ENCODE results near the gene MED9. TPM values are rescaled to one million over a fixed set of nuclear protein-coding genes. Genes with fewer than 3 reads are reported as not detected.

Gene MED9
- total and polyA plus RNA-seq, 9 of the 15 experiments (the other 6 are each of a cell fraction or from before 2014, with no cell fraction given) = 2.2 to 15.8 (median 12.7) TPM

DNA sequence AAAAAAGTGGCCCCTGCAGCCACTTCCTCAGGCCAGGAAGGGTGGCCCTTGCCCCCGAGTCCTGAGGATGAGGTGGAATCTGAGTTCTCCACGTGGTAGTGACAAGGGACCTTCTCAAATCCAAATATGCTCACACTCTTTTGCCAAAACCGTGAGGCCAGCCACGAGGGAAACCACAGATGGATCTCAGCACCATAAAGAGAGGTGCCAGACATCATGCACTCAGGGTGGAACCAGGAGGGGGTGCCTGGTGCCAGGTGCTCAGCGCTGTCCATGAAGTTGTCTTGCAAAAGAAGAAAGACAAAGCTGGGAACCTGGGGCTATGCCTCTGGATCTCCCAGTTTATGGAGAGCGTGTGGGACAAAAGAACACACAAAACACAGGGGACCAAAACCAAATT lies 45.2 kb upstream of the MED9 start:
- ChIA-PET CTCF (ENCODE audit: low intra/inter-chr PET ratio) (no interaction called here), POLR2A (interaction anchor here (1.0 kb wide), 1 partner anchor 11 kb away, joined by 4 read pairs; no protein-coding TSS in a partner anchor)

DNA sequence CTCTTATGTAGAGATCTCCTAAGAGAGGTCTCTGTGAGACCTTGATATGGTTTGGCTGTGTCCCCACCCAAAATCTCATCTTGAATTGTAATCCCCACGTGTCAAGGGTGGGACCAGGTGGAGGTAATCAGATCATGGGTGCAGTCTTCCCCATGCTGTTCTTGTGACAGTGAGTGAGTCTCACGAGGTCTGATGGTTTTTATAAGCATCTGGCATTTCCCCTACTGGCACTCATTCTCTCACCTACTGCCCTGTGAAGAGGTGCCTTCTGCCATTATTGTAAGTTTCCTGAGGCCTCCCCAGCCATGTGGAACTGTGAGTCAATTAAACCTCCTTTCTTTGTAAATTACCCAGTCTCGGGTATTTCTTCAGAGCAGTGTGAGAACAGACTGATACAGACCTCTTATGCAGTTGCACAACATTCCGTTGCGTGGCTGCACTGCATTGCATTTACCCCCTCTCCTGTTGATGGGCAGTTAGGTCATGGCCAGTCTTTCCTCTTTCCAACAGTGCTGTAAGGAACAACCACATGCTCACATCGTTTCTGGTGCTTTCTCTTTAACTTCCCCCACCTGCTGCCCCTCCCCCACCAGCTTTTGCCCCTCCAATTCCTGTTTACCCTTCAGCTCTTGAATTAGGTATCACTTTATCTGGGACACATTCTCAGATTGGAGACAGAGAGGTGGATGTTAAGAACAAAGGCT lies 43.6 kb upstream of the MED9 start:
- Histone ChIP-seq H2AFZ (ENCODE audit: low read depth, low read length) (no peak overlapping the region), H3K9ac (ENCODE audit: insufficient read depth in 1 of 2, low read depth in 2 of 2, low read length in 2 of 2) (no peak overlapping the region), H3K4me1 (replicated peaks in 1 of 2; ENCODE audit: control insufficient read depth in 2 of 2, insufficient read depth in 2 of 2, low read length in 2 of 2) (peaks cover 0 to 2% of the 10 kb centered on the region in 2 experiments; a peak in 1 of 5 replicates), H3K27me3 (ENCODE audit: control insufficient read depth in 2 of 2, insufficient read depth in 2 of 2, low read length in 2 of 2) (peaks cover 0 to 19% of the 10 kb centered on the region in 2 experiments; a peak in 2 of 5 replicates), H3K4me2 (ENCODE audit: insufficient read depth, low read length) (no peak overlapping the region), H3K9me1 (ENCODE audit: control insufficient read depth, insufficient read depth, low read length) (no peaks in the 10 kb centered on the region), H3K27ac (ENCODE audit: extremely low read depth, low read depth, low read length) (no peak overlapping the region), H3K9me3 (replicated peaks; ENCODE audit: control insufficient read depth, insufficient read depth, low read depth, low read length) (no peaks in the 10 kb centered on the region), H3K36me3 (ENCODE audit: control insufficient read depth, insufficient read depth, low read length) (no peaks in the 10 kb centered on the region), H4K20me1 (replicated peaks; ENCODE audit: control insufficient read depth, insufficient read depth, low read length) (no peaks in the 10 kb centered on the region), H3K79me2 (ENCODE audit: control insufficient read depth, insufficient read depth, low read length) (no peaks in the 10 kb centered on the region), H3K4me3 (no peak overlapping the region)
- ATAC-seq (no peak), DNase-seq (ENCODE audit: extremely low read depth in 1 of 4, low spot score in 3 of 4) (no peak), FAIRE-seq (no peak)
- intact Hi-C loops (cut with micrococcal nuclease) = no loop called here
- 3% methylated on average over 5 of the region's 6 CpGs for WGBS (ENCODE audit: insufficient coverage, low coverage, missing lambda C conversion rate)
- in situ Hi-C loops (cut with MboI) = no loop called here
- TF ChIP-seq PHF20 (IDR thresholded peaks at IDR 0.05; ENCODE audit: partially characterized antibody) (no peak), CEBPG (CRISPR knock-in tag; IDR thresholded peaks at IDR 0.05) (no peak), CEBPG (tag; conservative IDR thresholded peaks at IDR 0.05 in 1 of 2, IDR thresholded peaks at IDR 0.05 in 1 of 2) (0 out of 4 replicates have a peak, but pooled peaks of 1 of the 2 experiments have one; percentile 26), CEBPB (tag; IDR thresholded peaks at IDR 0.05) (peak; percentile 67)
- BruUV-seq (replicated peaks) = no TSS peak
- CTCF ChIA-PET (ENCODE audit: low intra/inter-chr PET ratio) = no interaction called here
- POLR2A ChIA-PET = no interaction called here

More for the DNA sequence above, 45.2 kb upstream of the MED9 start:
- Histone ChIP-seq H3K4me2 (ENCODE audit: insufficient read depth, low read length) (no peak overlapping the region), H3K27ac (ENCODE audit: extremely low read depth, low read depth, low read length) (no peak overlapping the region), H3K79me2 (ENCODE audit: control insufficient read depth, insufficient read depth, low read length) (no peaks in the 10 kb centered on the region), H3K9ac (ENCODE audit: insufficient read depth in 1 of 2, low read depth in 2 of 2, low read length in 2 of 2) (no peak overlapping the region), H3K9me1 (ENCODE audit: control insufficient read depth, insufficient read depth, low read length) (no peaks in the 10 kb centered on the region), H4K20me1 (replicated peaks; ENCODE audit: control insufficient read depth, insufficient read depth, low read length) (no peaks in the 10 kb centered on the region), H3K4me3 (no peak overlapping the region), H3K27me3 (ENCODE audit: control insufficient read depth in 2 of 2, insufficient read depth in 2 of 2, low read length in 2 of 2) (peaks cover 0 to 13% of the 10 kb centered on the region in 2 experiments; a peak in 2 of 5 replicates), H3K9me3 (replicated peaks; ENCODE audit: control insufficient read depth, insufficient read depth, low read depth, low read length) (no peaks in the 10 kb centered on the region), H3K4me1 (replicated peaks in 1 of 2; ENCODE audit: control insufficient read depth in 2 of 2, insufficient read depth in 2 of 2, low read length in 2 of 2) (peaks cover 0 to 2% of the 10 kb centered on the region in 2 experiments; a peak in 1 of 5 replicates), H3K36me3 (ENCODE audit: control insufficient read depth, insufficient read depth, low read length) (no peaks in the 10 kb centered on the region), H2AFZ (ENCODE audit: low read depth, low read length) (no peak overlapping the region)
- ATAC-seq (no peak), DNase-seq (ENCODE audit: extremely low read depth in 1 of 4, low spot score in 3 of 4) (no peak), FAIRE-seq (no peak)
- 1% methylated on average over 6 of the region's 6 CpGs for WGBS (ENCODE audit: insufficient coverage, low coverage, missing lambda C conversion rate)
- TF ChIP-seq ZEB2 (IDR thresholded peaks at IDR 0.05) (no peak), ZNF12 (CRISPR knock-in tag; IDR thresholded peaks at IDR 0.05) (no peak), CBX1 (IDR thresholded peaks at IDR 0.05; ENCODE audit: low read depth) (no peak)
- in situ Hi-C loops (cut with MboI) (no loop called here), intact Hi-C loops (cut with micrococcal nuclease) (no loop called here)
- BruUV-seq (replicated peaks) = no TSS peak

Data from K562 (cell line).